ENCODE measurements around the gene MRPL50. TPM values are rescaled to one million over a fixed set of nuclear protein-coding genes. Genes with fewer than 3 reads are reported as not detected.

MRPL50 gene
- total and polyA plus RNA-seq, 9 of the 15 experiments (the other 6 are each of a cell fraction or from before 2014, with no cell fraction given): 17.5 to 107 (median 37.4) TPM

DNA sequence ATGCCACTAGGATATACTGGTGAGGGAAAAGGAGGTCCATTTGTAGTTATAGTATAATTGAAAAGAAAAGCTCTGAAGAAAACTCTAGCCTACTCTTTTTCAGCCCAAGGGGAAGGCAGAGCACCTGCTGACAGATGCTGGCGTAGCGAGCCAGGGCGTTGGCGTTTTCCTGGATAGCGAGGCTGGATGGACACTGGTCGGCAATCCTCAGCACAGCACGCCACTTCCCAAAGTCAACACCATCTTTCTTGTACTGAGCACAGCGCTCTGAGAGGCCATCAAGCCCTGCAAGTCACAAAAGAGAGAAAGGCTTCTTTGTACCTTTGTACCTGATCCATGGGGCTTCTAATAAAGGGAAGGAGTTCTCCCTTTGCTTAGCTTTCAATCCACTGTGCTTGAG, 28.9 kb upstream of the MRPL50 start:
- no peak for TF ChIP-seq FOXP1 (CRISPR knock-in tag; IDR thresholded peaks at IDR 0.05)
- TF ChIP-seq THRAP3 (IDR thresholded peaks at IDR 0.05; ENCODE audit: borderline replicate concordance): no peak
- no peak for TF ChIP-seq HLTF (IDR thresholded peaks at IDR 0.05)
- TF ChIP-seq HDAC8 (tag; IDR thresholded peaks at IDR 0.05): no peak
- H3K79me2 ChIP-seq (ENCODE audit: control insufficient read depth, insufficient read depth, low read length): no peaks in the 10 kb centered on the region
- intact Hi-C loops (cut with micrococcal nuclease): no loop called here
- CTCF ChIA-PET (ENCODE audit: low intra/inter-chr PET ratio): no interaction called here
- 2% methylated on average over 8 of the region's 8 CpGs for WGBS (ENCODE audit: insufficient coverage, low coverage, missing lambda C conversion rate)
- H2AFZ ChIP-seq (ENCODE audit: low read depth, low read length): no peak overlapping the region
- no peaks in the 10 kb centered on the region for H3K36me3 ChIP-seq (ENCODE audit: control insufficient read depth, insufficient read depth, low read length)
- no peak overlapping the region for H3K4me2 ChIP-seq (ENCODE audit: insufficient read depth, low read length)
- ATAC-seq (no peak; the same call in 2 of the 3 replicates), FAIRE-seq (no peak), DNase-seq (ENCODE audit: extremely low read depth in 1 of 4, low spot score in 3 of 4) (no peak)
- H3K9ac ChIP-seq (ENCODE audit: insufficient read depth in 1 of 2, low read depth in 2 of 2, low read length in 2 of 2): no peak overlapping the region
- peaks cover 6 to 29% of the 10 kb centered on the region in 2 experiments; a peak in 3 of 5 replicates for H3K27me3 ChIP-seq (ENCODE audit: control insufficient read depth in 2 of 2, insufficient read depth in 2 of 2, low read length in 2 of 2)
- in situ Hi-C loops (cut with MboI): no loop called here
- no peaks in the 10 kb centered on the region for H3K4me1 ChIP-seq (replicated peaks in 1 of 2; ENCODE audit: control insufficient read depth in 2 of 2, insufficient read depth in 2 of 2, low read length in 2 of 2)
- no peaks in the 10 kb centered on the region for H4K20me1 ChIP-seq (replicated peaks; ENCODE audit: control insufficient read depth, insufficient read depth, low read length)
- no peak overlapping the region for H3K27ac ChIP-seq (ENCODE audit: extremely low read depth, low read depth, low read length)
- no peaks in the 10 kb centered on the region for H3K9me3 ChIP-seq (replicated peaks; ENCODE audit: control insufficient read depth, insufficient read depth, low read depth, low read length)
- POLR2A ChIA-PET: interaction anchor here (1.4 kb wide), 1 partner anchor 21 kb away, joined by 4 read pairs; no protein-coding TSS in a partner anchor
- no TSS peak for BruUV-seq (replicated peaks)
- no peaks in the 10 kb centered on the region for H3K9me1 ChIP-seq (ENCODE audit: control insufficient read depth, insufficient read depth, low read length)
- no peak overlapping the region for H3K4me3 ChIP-seq

DNA sequence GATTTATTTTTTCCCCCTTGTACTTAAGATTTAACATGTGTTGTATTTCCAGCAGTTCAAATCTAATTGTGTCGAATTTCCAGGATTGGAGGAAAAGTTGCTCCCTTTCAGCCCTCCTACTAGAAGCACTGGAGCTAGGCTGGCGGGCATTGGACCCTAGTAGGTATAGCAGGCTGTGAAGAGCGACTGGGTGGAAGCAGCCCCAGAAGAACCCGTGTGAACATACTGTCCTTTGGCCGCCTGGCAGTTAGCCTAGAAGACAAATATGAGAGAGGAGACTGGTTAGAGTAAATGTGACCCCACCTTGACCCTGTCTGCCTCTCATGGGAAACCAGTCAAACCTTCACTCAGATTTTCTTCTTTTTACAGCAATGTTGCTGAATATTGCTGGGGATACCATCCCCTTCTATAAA, 23.2 kb upstream of the MRPL50 start:
- intact Hi-C loops (cut with micrococcal nuclease): no loop called here
- FAIRE-seq (no peak), ATAC-seq (no peak), DNase-seq (ENCODE audit: extremely low read depth in 1 of 4, low spot score in 3 of 4) (no peak)
- Histone ChIP-seq H3K9me1 (ENCODE audit: control insufficient read depth, insufficient read depth, low read length) (no peaks in the 10 kb centered on the region), H3K79me2 (ENCODE audit: control insufficient read depth, insufficient read depth, low read length) (no peaks in the 10 kb centered on the region), H3K4me3 (no peak overlapping the region), H3K27me3 (ENCODE audit: control insufficient read depth in 2 of 2, insufficient read depth in 2 of 2, low read length in 2 of 2) (peaks cover 2 to 13% of the 10 kb centered on the region in 2 experiments; a peak in 2 of 5 replicates), H2AFZ (ENCODE audit: low read depth, low read length) (no peak overlapping the region), H3K27ac (ENCODE audit: extremely low read depth, low read depth, low read length) (no peak overlapping the region), H3K4me1 (replicated peaks in 1 of 2; ENCODE audit: control insufficient read depth in 2 of 2, insufficient read depth in 2 of 2, low read length in 2 of 2) (no peaks in the 10 kb centered on the region), H3K4me2 (ENCODE audit: insufficient read depth, low read length) (no peak overlapping the region), H3K9ac (ENCODE audit: insufficient read depth in 1 of 2, low read depth in 2 of 2, low read length in 2 of 2) (no peak overlapping the region), H3K9me3 (replicated peaks; ENCODE audit: control insufficient read depth, insufficient read depth, low read depth, low read length) (no peaks in the 10 kb centered on the region), H4K20me1 (replicated peaks; ENCODE audit: control insufficient read depth, insufficient read depth, low read length) (no peaks in the 10 kb centered on the region), H3K36me3 (ENCODE audit: control insufficient read depth, insufficient read depth, low read length) (no peaks in the 10 kb centered on the region)
- no TSS peak for BruUV-seq (replicated peaks)
- CTCF ChIA-PET (ENCODE audit: low intra/inter-chr PET ratio): no interaction called here
- WGBS (ENCODE audit: insufficient coverage, low coverage, missing lambda C conversion rate): 2% methylated on average over 5 of the region's 5 CpGs
- TF ChIP-seq PTBP1 (IDR thresholded peaks at IDR 0.05; ENCODE audit: low read depth, low read length) (no peak), DMBX1 (CRISPR knock-in tag; IDR thresholded peaks at IDR 0.05; ENCODE audit: borderline replicate concordance) (no peak), NR4A1 (CRISPR knock-in tag; IDR thresholded peaks at IDR 0.05) (no peak), NR4A1 (tag; IDR thresholded peaks at IDR 0.05) (no peak)
- TF ChIP-seq, protein P1, sequence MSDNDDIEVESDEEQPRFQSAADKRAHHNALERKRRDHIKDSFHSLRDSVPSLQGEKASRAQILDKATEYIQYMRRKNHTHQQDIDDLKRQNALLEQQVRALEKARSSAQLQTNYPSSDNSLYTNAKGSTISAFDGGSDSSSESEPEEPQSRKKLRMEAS (CRISPR knock-in tag; IDR thresholded peaks at IDR 0.05): no peak
- POLR2A ChIA-PET: interaction anchor here (1.2 kb wide), 1 partner anchor 21 kb away, joined by 3 read pairs; no protein-coding TSS in a partner anchor
- in situ Hi-C loops (cut with MboI): no loop called here

Measured in K562 (cell line).